ENCODE measurements around the gene CFAP74. TPM values are rescaled to one million over a fixed set of nuclear protein-coding genes. Genes with fewer than 3 reads are reported as not detected.

CFAP74 gene
- total and polyA plus RNA-seq, 2 of the 13 experiments (the other 11 are each of a cell fraction or from before 2014, with no cell fraction given) = 0.27 to 0.62 TPM

- TF ChIP-seq, protein P1, sequence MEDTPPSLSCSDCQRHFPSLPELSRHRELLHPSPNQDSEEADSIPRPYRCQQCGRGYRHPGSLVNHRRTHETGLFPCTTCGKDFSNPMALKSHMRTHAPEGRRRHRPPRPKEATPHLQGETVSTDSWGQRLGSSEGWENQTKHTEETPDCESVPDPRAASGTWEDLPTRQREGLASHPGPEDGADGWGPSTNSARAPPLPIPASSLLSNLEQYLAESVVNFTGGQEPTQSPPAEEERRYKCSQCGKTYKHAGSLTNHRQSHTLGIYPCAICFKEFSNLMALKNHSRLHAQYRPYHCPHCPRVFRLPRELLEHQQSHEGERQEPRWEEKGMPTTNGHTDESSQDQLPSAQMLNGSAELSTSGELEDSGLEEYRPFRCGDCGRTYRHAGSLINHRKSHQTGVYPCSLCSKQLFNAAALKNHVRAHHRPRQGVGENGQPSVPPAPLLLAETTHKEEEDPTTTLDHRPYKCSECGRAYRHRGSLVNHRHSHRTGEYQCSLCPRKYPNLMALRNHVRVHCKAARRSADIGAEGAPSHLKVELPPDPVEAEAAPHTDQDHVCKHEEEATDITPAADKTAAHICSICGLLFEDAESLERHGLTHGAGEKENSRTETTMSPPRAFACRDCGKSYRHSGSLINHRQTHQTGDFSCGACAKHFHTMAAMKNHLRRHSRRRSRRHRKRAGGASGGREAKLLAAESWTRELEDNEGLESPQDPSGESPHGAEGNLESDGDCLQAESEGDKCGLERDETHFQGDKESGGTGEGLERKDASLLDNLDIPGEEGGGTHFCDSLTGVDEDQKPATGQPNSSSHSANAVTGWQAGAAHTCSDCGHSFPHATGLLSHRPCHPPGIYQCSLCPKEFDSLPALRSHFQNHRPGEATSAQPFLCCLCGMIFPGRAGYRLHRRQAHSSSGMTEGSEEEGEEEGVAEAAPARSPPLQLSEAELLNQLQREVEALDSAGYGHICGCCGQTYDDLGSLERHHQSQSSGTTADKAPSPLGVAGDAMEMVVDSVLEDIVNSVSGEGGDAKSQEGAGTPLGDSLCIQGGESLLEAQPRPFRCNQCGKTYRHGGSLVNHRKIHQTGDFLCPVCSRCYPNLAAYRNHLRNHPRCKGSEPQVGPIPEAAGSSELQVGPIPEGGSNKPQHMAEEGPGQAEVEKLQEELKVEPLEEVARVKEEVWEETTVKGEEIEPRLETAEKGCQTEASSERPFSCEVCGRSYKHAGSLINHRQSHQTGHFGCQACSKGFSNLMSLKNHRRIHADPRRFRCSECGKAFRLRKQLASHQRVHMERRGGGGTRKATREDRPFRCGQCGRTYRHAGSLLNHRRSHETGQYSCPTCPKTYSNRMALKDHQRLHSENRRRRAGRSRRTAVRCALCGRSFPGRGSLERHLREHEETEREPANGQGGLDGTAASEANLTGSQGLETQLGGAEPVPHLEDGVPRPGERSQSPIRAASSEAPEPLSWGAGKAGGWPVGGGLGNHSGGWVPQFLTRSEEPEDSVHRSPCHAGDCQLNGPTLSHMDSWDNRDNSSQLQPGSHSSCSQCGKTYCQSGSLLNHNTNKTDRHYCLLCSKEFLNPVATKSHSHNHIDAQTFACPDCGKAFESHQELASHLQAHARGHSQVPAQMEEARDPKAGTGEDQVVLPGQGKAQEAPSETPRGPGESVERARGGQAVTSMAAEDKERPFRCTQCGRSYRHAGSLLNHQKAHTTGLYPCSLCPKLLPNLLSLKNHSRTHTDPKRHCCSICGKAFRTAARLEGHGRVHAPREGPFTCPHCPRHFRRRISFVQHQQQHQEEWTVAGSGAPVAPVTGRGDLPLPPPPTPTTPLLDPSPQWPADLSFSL (CRISPR knock-in tag; IDR thresholded peaks at IDR 0.05) = no peak
- no peak for TF ChIP-seq NKX3-1 (CRISPR knock-in tag; IDR thresholded peaks at IDR 0.05)
- TF ChIP-seq IKZF1 (IDR thresholded peaks at IDR 0.05) = no peak
- TF ChIP-seq, protein P2, sequence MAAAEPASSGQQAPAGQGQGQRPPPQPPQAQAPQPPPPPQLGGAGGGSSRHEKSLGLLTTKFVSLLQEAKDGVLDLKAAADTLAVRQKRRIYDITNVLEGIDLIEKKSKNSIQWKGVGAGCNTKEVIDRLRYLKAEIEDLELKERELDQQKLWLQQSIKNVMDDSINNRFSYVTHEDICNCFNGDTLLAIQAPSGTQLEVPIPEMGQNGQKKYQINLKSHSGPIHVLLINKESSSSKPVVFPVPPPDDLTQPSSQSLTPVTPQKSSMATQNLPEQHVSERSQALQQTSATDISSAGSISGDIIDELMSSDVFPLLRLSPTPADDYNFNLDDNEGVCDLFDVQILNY (CRISPR knock-in tag; conservative IDR thresholded peaks at IDR 0.05) = no peak
- no peak for TF ChIP-seq CREM (IDR thresholded peaks at IDR 0.05)
- TF ChIP-seq CREM (CRISPR knock-in tag; IDR thresholded peaks at IDR 0.05) = no peak
- TF ChIP-seq THAP8 (CRISPR knock-in tag; IDR thresholded peaks at IDR 0.05; ENCODE audit: borderline replicate concordance) = no peak
- TF ChIP-seq ZNF614 (CRISPR knock-in tag; IDR thresholded peaks at IDR 0.05; ENCODE audit: borderline replicate concordance) = peak; percentile 74
- TF ChIP-seq RAD51 (IDR thresholded peaks at IDR 0.05; ENCODE audit: borderline replicate concordance) = no peak
- no peak for TF ChIP-seq ZNF567 (CRISPR knock-in tag; IDR thresholded peaks at IDR 0.05; ENCODE audit: borderline replicate concordance)
- no peak; the same call in 1 of the 2 replicates for TF ChIP-seq DR1 (CRISPR knock-in tag; IDR thresholded peaks at IDR 0.05)
- peak; percentile 77; the same call in 1 of the 2 replicates for TF ChIP-seq MTA1 (CRISPR knock-in tag; IDR thresholded peaks at IDR 0.05; ENCODE audit: borderline replicate concordance)
- no peak for TF ChIP-seq GFI1 (CRISPR knock-in tag; IDR thresholded peaks at IDR 0.05; ENCODE audit: borderline replicate concordance)
- TF ChIP-seq CBFB (CRISPR knock-in tag; IDR thresholded peaks at IDR 0.05) = peak; percentile 57; the same call in 1 of the 2 replicates
- TF ChIP-seq, protein P3, sequence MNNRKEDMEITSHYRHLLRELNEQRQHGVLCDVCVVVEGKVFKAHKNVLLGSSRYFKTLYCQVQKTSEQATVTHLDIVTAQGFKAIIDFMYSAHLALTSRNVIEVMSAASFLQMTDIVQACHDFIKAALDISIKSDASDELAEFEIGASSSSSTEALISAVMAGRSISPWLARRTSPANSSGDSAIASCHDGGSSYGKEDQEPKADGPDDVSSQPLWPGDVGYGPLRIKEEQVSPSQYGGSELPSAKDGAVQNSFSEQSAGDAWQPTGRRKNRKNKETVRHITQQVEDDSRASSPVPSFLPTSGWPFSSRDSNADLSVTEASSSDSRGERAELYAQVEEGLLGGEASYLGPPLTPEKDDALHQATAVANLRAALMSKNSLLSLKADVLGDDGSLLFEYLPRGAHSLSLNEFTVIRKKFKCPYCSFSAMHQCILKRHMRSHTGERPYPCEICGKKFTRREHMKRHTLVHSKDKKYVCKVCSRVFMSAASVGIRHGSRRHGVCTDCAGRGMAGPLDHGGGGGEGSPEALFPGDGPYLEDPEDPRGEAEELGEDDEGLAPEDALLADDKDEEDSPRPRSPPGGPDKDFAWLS (CRISPR knock-in tag; IDR thresholded peaks at IDR 0.05; ENCODE audit: borderline replicate concordance) = no peak
- no peak for TF ChIP-seq ZNF225 (CRISPR knock-in tag; IDR thresholded peaks at IDR 0.05)
- no peak for TF ChIP-seq ZNF160 (CRISPR knock-in tag; IDR thresholded peaks at IDR 0.05)
- TF ChIP-seq ZKSCAN8 (CRISPR knock-in tag; IDR thresholded peaks at IDR 0.05; ENCODE audit: borderline replicate concordance) = 0 out of 2 replicates have a peak, but pooled peaks have one; percentile 18
- TF ChIP-seq, protein P4, sequence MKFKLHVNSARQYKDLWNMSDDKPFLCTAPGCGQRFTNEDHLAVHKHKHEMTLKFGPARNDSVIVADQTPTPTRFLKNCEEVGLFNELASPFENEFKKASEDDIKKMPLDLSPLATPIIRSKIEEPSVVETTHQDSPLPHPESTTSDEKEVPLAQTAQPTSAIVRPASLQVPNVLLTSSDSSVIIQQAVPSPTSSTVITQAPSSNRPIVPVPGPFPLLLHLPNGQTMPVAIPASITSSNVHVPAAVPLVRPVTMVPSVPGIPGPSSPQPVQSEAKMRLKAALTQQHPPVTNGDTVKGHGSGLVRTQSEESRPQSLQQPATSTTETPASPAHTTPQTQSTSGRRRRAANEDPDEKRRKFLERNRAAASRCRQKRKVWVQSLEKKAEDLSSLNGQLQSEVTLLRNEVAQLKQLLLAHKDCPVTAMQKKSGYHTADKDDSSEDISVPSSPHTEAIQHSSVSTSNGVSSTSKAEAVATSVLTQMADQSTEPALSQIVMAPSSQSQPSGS (CRISPR knock-in tag; IDR thresholded peaks at IDR 0.05) = no peak
Measured at GRCh38 chr1:1943834-1944570, 59.6 kb downstream of the CFAP74 start (continued).

Data from HepG2 (cell line).